Tibial nerve (tissue), 4 donors: ENCODE data around the gene INO80E. TPM values are rescaled to one million over a fixed set of nuclear protein-coding genes. Genes with fewer than 3 reads are reported as not detected.

Experiments
- DNase-seq, 2 donors: peaks; one replicate each; pipeline ENCODE4 v3.0.0-alpha.2; 2019; ENCODE audit warnings: low spot score in 2 of 2
- H3K27ac ChIP-seq, 4 donors: fragments of 200-600 bp; sonication (generic) in 3 of 4; one replicate each; pipeline ENCODE4 v1.5.1; 2017 to 2019; ENCODE audit warnings: mild to moderate bottlenecking in 1 of 4
- H3K27me3 ChIP-seq, 2 donors: fragments of 200-600 bp; sonication (generic) in 1 of 2; one replicate each; pipeline versions ENCODE4 v1.5.1 to v1.6.0; 2017 to 2019
- H3K36me3 ChIP-seq, 3 donors: fragments of 200-600 bp; sonication (generic); one replicate each; pipeline ENCODE4 v1.5.1; 2018 to 2019
- H3K4me1 ChIP-seq, 4 donors: fragments of 200-600 bp; sonication (generic) in 3 of 4; one replicate each; pipeline ENCODE4 v1.5.1; 2017 to 2019
- H3K4me3 ChIP-seq, 4 donors: fragments of 200-600 bp; sonication (generic) in 3 of 4; one replicate each; pipeline ENCODE4 v1.5.1; 2017 to 2019; ENCODE audit warnings: mild to moderate bottlenecking in 1 of 4, moderate library complexity in 1 of 4
- H3K9me3 ChIP-seq, 4 donors: fragments of 200-600 bp; sonication (generic) in 3 of 4; one replicate each; pipeline ENCODE4 v1.5.1; 2017 to 2019
- CTCF ChIP-seq, 5 experiments: fragments of 200-600 bp in 3 of 5; fragments of 450-650 bp in 2 of 5; sonication (generic) in 3 of 5; IDR thresholded peaks; one replicate each; pipeline ENCODE4 v1.5.1; 2016 to 2019; ENCODE audit warnings: antibody characterized with exemption in 5 of 5, mild to moderate bottlenecking in 3 of 5, moderate library complexity in 2 of 5
- EP300 ChIP-seq, 2 donors: sonication (generic); formaldehyde crosslinking; IDR thresholded peaks; one replicate each; pipeline ENCODE4 v1.6.1; 2017; ENCODE audit warnings: antibody characterized with exemption in 2 of 2, mild to moderate bottlenecking in 1 of 2
- POLR2A ChIP-seq, 2 donors: fragments of 450-650 bp; IDR thresholded peaks; one replicate each; pipeline ENCODE4 v1.6.1; 2017; ENCODE audit warnings: antibody characterized with exemption in 2 of 2, mild to moderate bottlenecking in 2 of 2, moderate library complexity in 2 of 2
- WGBS, 2 donors: methylation state at CpG; one replicate each; pipeline ENCODE4 v1.1.5; 2018; 5-methylcytosine and 5-hydroxymethylcytosine counted together
- total RNA-seq, 4 donors: library from RNA; depleted of rRNA; stranded (reverse); fragments of >200 nt; gene quantifications; one replicate each; pipeline ENCODE4 v1.1.0, GENCODE V29; 2016

Gene INO80E
- total RNA-seq, 4 donors from 2014 or later = 36.6 to 60.4 (median 51.6) TPM

GRCh38 chr16:30018731-30019158 lies 22.7 kb downstream of the INO80E start:
- H3K9me3 ChIP-seq = no peaks in the 10 kb centered on the region
- no peak overlapping the region for H3K4me3 ChIP-seq
- H3K27ac ChIP-seq = no peak overlapping the region
- 76 to 80% methylated on average over 4 of the region's 4 CpGs for WGBS, 2 donors
- H3K4me1 ChIP-seq = peaks cover 0 to 9% (median 8%) of the 10 kb centered on the region in 4 donors
- no peak for DNase-seq
- TF ChIP-seq CTCF (IDR thresholded peaks at IDR 0.05) (no peak), POLR2A (IDR thresholded peaks at IDR 0.05) (no peak), EP300 (IDR thresholded peaks at IDR 0.05) (no peak)
- no peaks in the 10 kb centered on the region for H3K27me3 ChIP-seq
- H3K36me3 ChIP-seq = no peaks in the 10 kb centered on the region

GRCh38 chr16:30022887-30023286 lies 26.8 kb downstream of the INO80E start, which contains the start of gene C16orf92:
Gene C16orf92, plus strand, starts transcription at chr16:30023198. Its CDS starts 143 bp downstream, at chr16:30023341.
- no peak within 1 kb of the TSS for H3K4me3 ChIP-seq
- no peak for DNase-seq
- H3K4me1 ChIP-seq = peaks cover 0 to 9% (median 8%) of the 10 kb centered on the region in 4 donors
- H3K27ac ChIP-seq = no peak within 1 kb of the TSS
- no peaks in the 10 kb centered on the region for H3K36me3 ChIP-seq
- H3K9me3 ChIP-seq = no peaks in the 10 kb centered on the region
- peaks cover 0 to 28% of the 10 kb centered on the region in 2 donors for H3K27me3 ChIP-seq
- 89 to 92% methylated on average over 6 of the region's 6 CpGs for WGBS, 2 donors
- no peak for TF ChIP-seq CTCF (IDR thresholded peaks at IDR 0.05)
- no peak for TF ChIP-seq EP300 (IDR thresholded peaks at IDR 0.05)
- no peak for TF ChIP-seq POLR2A (IDR thresholded peaks at IDR 0.05)

GRCh38 chr16:30023586-30023985 lies 27.5 kb downstream of the INO80E start:
- no peak for DNase-seq
- Histone ChIP-seq H3K27ac (no peak overlapping the region), H3K4me3 (no peak overlapping the region), H3K27me3 (peaks cover 0 to 35% of the 10 kb centered on the region in 2 donors), H3K9me3 (no peaks in the 10 kb centered on the region), H3K36me3 (no peaks in the 10 kb centered on the region), H3K4me1 (peaks cover 0 to 9% (median 8%) of the 10 kb centered on the region in 4 donors)
- WGBS, 2 donors = 83 to 84% methylated on average over 9 to 11 of the region's 11 CpGs
- no peak for TF ChIP-seq CTCF (IDR thresholded peaks at IDR 0.05)

DNA sequence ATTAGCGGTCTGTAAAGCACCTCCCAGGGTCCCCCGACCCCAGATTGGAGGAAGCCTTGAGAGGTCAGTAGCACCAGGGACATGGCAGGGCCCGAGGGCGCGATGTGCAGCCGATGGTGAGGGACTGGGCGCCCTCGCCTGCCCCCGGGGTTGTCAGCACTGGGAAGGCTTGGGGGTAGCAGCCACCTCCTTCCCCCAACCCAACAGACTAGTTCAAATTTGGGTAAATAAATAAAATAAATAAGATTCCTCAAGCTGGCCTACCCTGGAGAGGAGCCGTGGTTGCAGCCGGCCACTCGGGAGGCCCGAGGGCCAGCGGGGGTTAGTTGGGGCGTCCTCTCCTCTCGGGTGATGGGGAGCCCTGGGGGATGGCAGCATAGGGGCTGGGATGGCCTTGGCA lies 28.4 kb downstream of the INO80E start:
- Histone ChIP-seq H3K9me3 (no peaks in the 10 kb centered on the region), H3K27me3 (peaks cover 0 to 43% of the 10 kb centered on the region in 2 donors), H3K27ac (no peak overlapping the region), H3K36me3 (no peaks in the 10 kb centered on the region), H3K4me3 (no peak overlapping the region), H3K4me1 (peaks cover 0 to 9% (median 8%) of the 10 kb centered on the region in 4 donors)
- no peak for DNase-seq
- 65 to 74% methylated on average over 16 of the region's 16 CpGs for WGBS, 2 donors
- TF ChIP-seq CTCF (IDR thresholded peaks at IDR 0.05) = no peak
- TF ChIP-seq EP300 (IDR thresholded peaks at IDR 0.05) = no peak
- TF ChIP-seq POLR2A (IDR thresholded peaks at IDR 0.05) = no peak

DNA sequence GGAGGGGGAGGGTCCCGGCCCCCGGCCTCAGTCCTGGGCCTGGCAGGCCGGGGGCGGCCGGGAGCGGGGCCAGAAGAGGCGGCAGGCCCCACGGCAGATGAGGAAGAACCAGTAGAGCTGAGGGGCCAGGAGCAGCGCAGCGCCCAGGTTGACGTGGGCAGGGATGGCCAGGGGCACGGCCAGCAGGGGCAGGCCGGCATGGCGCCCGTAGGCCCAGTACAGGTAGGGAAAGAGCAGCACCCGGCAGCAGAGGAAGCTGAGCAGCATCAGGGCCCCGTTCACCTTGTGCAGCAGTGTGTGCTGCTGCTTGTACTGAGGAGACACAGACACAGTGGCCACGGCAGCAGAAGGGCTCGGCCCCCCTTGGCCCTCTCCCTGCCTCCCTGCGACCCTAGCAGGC lies 29.1 kb downstream of the INO80E start:
- no peak for DNase-seq
- H3K4me3 ChIP-seq = no peak overlapping the region
- peaks cover 0 to 9% (median 8%) of the 10 kb centered on the region in 4 donors for H3K4me1 ChIP-seq
- H3K27me3 ChIP-seq = peaks cover 0 to 50% of the 10 kb centered on the region in 2 donors
- no peak for TF ChIP-seq POLR2A (IDR thresholded peaks at IDR 0.05)
- no peak for TF ChIP-seq CTCF (IDR thresholded peaks at IDR 0.05)
- TF ChIP-seq EP300 (IDR thresholded peaks at IDR 0.05) = no peak
- H3K27ac ChIP-seq = no peak overlapping the region
- WGBS, 2 donors = 63 to 65% methylated on average over 20 of the region's 20 CpGs
- no peaks in the 10 kb centered on the region for H3K36me3 ChIP-seq
- no peaks in the 10 kb centered on the region for H3K9me3 ChIP-seq
